GM12865 (cell line): ENCODE data around the gene ADAMTS12.

ENCODE experiments used
- DNase-seq: peaks from one replicate; pipeline ENCODE4 v3.0.0; 2010; ENCODE audit warnings: low read depth
- H3K4me3 ChIP-seq: 2 replicates; pipeline ENCODE4 v1.5.1; 2011; ENCODE audit warnings: mild to moderate bottlenecking, low read depth, low read length, control low read depth
- TF ChIP-seq, protein P1 (sequence below): IDR thresholded peaks from 2 replicates; pipeline ENCODE4 v1.5.1; 2011; ENCODE audit warnings: low read length, control low read depth, low read depth, inconsistent platforms; ENCODE audit not compliant: insufficient read depth; ENCODE audit errors: missing control alignments

The ADAMTS12 gene

DNA sequence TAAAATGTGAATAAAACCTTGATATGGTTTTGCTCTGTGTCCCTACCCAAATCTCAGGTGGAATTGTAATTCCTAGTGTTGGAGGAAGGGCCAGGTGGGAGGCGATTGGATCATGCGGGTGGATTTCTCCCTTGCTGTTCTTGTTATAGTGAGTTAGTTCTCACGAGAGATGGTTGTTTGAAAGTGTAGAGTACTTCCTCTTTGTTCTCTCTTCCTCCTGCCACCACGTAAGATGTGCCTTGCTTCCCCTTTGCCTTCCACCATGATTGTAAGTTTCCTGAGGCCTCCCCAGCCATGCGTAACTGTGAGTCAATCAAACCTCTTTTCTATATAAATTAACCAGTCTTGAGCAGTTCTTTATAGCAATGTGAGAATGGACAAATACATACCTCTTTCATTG lies 416.1 kb downstream of the ADAMTS12 start:
- DNase-seq = no peak
- H3K4me3 ChIP-seq = no peak overlapping the region
- TF ChIP-seq, protein P1, sequence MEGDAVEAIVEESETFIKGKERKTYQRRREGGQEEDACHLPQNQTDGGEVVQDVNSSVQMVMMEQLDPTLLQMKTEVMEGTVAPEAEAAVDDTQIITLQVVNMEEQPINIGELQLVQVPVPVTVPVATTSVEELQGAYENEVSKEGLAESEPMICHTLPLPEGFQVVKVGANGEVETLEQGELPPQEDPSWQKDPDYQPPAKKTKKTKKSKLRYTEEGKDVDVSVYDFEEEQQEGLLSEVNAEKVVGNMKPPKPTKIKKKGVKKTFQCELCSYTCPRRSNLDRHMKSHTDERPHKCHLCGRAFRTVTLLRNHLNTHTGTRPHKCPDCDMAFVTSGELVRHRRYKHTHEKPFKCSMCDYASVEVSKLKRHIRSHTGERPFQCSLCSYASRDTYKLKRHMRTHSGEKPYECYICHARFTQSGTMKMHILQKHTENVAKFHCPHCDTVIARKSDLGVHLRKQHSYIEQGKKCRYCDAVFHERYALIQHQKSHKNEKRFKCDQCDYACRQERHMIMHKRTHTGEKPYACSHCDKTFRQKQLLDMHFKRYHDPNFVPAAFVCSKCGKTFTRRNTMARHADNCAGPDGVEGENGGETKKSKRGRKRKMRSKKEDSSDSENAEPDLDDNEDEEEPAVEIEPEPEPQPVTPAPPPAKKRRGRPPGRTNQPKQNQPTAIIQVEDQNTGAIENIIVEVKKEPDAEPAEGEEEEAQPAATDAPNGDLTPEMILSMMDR = no peak

DNA sequence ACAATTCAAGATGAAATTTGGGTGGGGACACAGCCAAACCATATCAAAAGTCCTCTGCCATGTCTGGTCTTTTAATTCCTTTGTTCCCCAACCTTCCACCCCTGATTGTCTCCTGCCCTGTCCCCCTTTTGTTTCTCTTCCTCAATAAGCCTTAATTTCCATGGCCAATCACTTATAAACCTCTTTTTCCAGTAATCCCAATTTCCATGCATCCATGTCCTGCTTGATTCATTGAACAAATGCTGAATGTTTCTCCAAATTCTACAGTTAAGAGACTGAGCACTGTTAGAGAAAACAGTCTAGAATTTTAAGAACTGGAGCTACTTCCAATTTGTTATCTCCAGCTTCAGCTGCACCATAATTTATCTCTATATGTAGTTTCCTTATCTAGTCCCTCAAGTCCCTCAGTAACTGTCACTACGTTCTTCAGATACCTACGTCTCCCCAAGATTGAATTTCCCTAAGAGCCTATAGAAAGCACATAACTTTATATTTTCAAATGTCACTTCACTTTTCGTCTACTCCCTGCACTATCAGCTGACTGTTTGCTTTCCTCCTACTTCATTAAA lies 416.8 kb downstream of the ADAMTS12 start:
- TF ChIP-seq, protein P1 = no peak
- H3K4me3 ChIP-seq = no peak overlapping the region
- no peak for DNase-seq

DNA sequence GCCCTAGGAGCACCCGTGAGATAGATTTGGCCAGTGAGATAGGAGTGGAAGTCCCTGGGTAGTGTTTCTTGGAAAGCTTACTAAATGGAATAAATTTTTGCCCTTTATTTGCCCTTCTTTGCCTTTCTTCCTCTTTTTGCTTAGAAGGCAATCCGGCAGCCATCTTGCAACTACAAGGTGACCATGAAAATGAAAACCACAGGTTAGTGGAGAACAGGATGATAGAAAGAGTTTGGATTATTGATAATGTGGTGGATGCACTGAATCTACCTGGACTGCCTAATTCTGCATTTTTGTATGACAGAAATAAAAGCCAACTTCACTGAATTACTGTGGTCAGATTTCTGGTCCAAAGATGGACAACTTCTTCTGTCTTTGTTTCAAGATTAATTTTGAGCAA lies 417.8 kb downstream of the ADAMTS12 start:
- TF ChIP-seq, protein P1 = no peak

More for the DNA sequence above, 417.8 kb downstream of the ADAMTS12 start:
- DNase-seq = no peak
- no peak overlapping the region for H3K4me3 ChIP-seq
